Measurements from ENCODE around the gene TCF4. TPM values are rescaled to one million over a fixed set of nuclear protein-coding genes. Genes with fewer than 3 reads are reported as not detected.

Gene TCF4
- polyA plus RNA-seq, 1 of the 3 experiments (the other 2 are of a cell fraction): 39.1 TPM

- CTCF ChIA-PET: interaction anchor here (1.0 to 3.8 kb wide), 4 partner anchors 13 to 62 kb away, joined by 3 to 20 read pairs (median 6); no protein-coding TSS in a partner anchor
- Histone ChIP-seq H3K79me2 (ENCODE audit: insufficient read depth) (peaks cover 96% of the 10 kb centered on the region), H3K9me3 (no peaks in the 10 kb centered on the region), H3K27me3 (ENCODE audit: insufficient read depth) (no peaks in the 10 kb centered on the region), H3K27ac (ENCODE audit: low read depth in 2 of 2, low read length in 1 of 2) (peak overlapping the region in 1 of 2 experiments; percentile 65; a peak in 2 of 4 replicates), H2AFZ (ENCODE audit: low read depth) (no peak overlapping the region), H3K4me1 (ENCODE audit: control insufficient read depth in 1 of 2, insufficient read depth in 2 of 2, low read depth in 1 of 2, low read length in 1 of 2) (peaks cover 11 to 57% of the 10 kb centered on the region in 2 experiments), H3K4me3 (ENCODE audit: low read depth in 2 of 2, low read length in 1 of 2) (no peak overlapping the region), H3K9me2 (no peaks in the 10 kb centered on the region), H4K20me1 (ENCODE audit: insufficient read depth) (no peaks in the 10 kb centered on the region), H3K4me2 (no peak overlapping the region), H3K9ac (no peak overlapping the region), H3K36me3 (replicated peaks in 1 of 2; ENCODE audit: control insufficient read depth in 1 of 2, insufficient read depth in 2 of 2, low read length in 1 of 2) (peaks cover 7 to 16% of the 10 kb centered on the region in 2 experiments), H3F3A (replicated peaks; ENCODE audit: insufficient read depth) (peaks cover 17% of the 10 kb centered on the region)
- 85% methylated on average over 2 of the region's 2 CpGs for WGBS (ENCODE audit: low lambda C conversion rate)
- POLR2A ChIA-PET: interaction anchor here (0.8 kb wide), 1 partner anchor 48 kb away, joined by 3 read pairs; no protein-coding TSS in a partner anchor
- TF ChIP-seq JUND (IDR thresholded peaks at IDR 0.05) (no peak), ELF1 (IDR thresholded peaks at IDR 0.05) (no peak), USF2 (IDR thresholded peaks at IDR 0.05; ENCODE audit: borderline replicate concordance, low read depth, low read length) (no peak)
- no peak for DNase-seq
Observed at GRCh38 chr18:55296115-55296514, 291.9 kb downstream of the TCF4 start.

DNA sequence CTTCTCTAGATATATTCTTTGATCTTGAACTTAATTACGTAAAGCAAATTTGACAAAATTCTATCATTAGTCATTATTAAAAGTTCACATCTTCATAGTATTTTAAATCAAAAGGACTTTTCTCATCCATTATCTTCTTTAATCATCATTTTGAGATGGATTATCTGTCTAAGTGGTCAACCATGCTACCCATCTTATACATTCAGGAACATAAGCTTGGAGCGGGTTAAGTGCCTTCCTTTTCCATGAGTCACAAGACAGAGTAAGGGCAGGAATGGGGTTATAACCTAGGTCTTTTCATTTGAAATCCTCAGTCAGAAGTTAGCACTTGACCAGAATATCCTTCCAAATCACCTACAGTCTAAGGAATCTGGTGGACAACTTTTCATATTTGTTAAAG, 297.1 kb downstream of the TCF4 start:
- Histone ChIP-seq H3K9ac (no peak overlapping the region), H2AFZ (ENCODE audit: low read depth) (no peak overlapping the region), H3K9me2 (no peaks in the 10 kb centered on the region), H3F3A (replicated peaks; ENCODE audit: insufficient read depth) (peaks cover 26% of the 10 kb centered on the region), H3K79me2 (ENCODE audit: insufficient read depth) (peaks cover 91% of the 10 kb centered on the region), H3K4me2 (peak overlapping the region; percentile 28), H3K27me3 (ENCODE audit: insufficient read depth) (no peaks in the 10 kb centered on the region), H3K27ac (ENCODE audit: low read depth in 2 of 2, low read length in 1 of 2) (peak overlapping the region; percentile 80 to 82), H4K20me1 (ENCODE audit: insufficient read depth) (no peaks in the 10 kb centered on the region), H3K4me3 (ENCODE audit: low read depth in 2 of 2, low read length in 1 of 2) (no peak overlapping the region), H3K4me1 (ENCODE audit: control insufficient read depth in 1 of 2, insufficient read depth in 2 of 2, low read depth in 1 of 2, low read length in 1 of 2) (peaks cover 21 to 72% of the 10 kb centered on the region in 2 experiments), H3K36me3 (replicated peaks in 1 of 2; ENCODE audit: control insufficient read depth in 1 of 2, insufficient read depth in 2 of 2, low read length in 1 of 2) (peaks cover 7 to 17% of the 10 kb centered on the region in 2 experiments), H3K9me3 (no peaks in the 10 kb centered on the region)
- ChIA-PET POLR2A (interaction anchor here (0.8 kb wide), 1 partner anchor 10 kb away, joined by 5 read pairs; no protein-coding TSS in a partner anchor), CTCF (interaction anchor here (0.6 to 1.4 kb wide), 4 partner anchors 13 to 306 kb away, joined by 3 to 5 read pairs (median 3); no protein-coding TSS in a partner anchor)
- 23% methylated on average over 2 of the region's 2 CpGs for WGBS (ENCODE audit: low lambda C conversion rate)
- no peak for DNase-seq
- no peak for TF ChIP-seq EZH2phosphoT487 (IDR thresholded peaks at IDR 0.05; ENCODE audit: borderline replicate concordance, low read depth)
- peak; percentile 63 for TF ChIP-seq NFIC (IDR thresholded peaks at IDR 0.05; ENCODE audit: borderline replicate concordance)
- no peak for TF ChIP-seq CTCF (IDR thresholded peaks at IDR 0.05)
- no peak for TF ChIP-seq RAD21 (IDR thresholded peaks at IDR 0.05; ENCODE audit: low read length)
- TF ChIP-seq, protein P1, sequence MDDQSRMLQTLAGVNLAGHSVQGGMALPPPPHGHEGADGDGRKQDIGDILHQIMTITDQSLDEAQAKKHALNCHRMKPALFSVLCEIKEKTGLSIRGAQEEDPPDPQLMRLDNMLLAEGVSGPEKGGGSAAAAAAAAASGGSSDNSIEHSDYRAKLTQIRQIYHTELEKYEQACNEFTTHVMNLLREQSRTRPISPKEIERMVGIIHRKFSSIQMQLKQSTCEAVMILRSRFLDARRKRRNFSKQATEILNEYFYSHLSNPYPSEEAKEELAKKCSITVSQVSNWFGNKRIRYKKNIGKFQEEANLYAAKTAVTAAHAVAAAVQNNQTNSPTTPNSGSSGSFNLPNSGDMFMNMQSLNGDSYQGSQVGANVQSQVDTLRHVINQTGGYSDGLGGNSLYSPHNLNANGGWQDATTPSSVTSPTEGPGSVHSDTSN (IDR thresholded peaks at IDR 0.05): peak; percentile 95
- no peak for TF ChIP-seq IRF3 (IDR thresholded peaks at IDR 0.05; ENCODE audit: low read depth, low read length)
- peak; percentile 84 for TF ChIP-seq TEAD4 (IDR thresholded peaks at IDR 0.05; ENCODE audit: borderline replicate concordance, insufficient read depth)
- peak; percentile 96 for TF ChIP-seq RXRA (IDR thresholded peaks at IDR 0.05; ENCODE audit: borderline replicate concordance, low read depth)
- no peak for TF ChIP-seq MAX (IDR thresholded peaks at IDR 0.05; ENCODE audit: low read depth)
- TF ChIP-seq GATA2 (CRISPR knock-in tag; IDR thresholded peaks at IDR 0.05): no peak
- 0 out of 2 replicates have a peak, but pooled peaks have one; percentile 32 for TF ChIP-seq TAF1 (IDR thresholded peaks at IDR 0.05; ENCODE audit: borderline replicate concordance, low read depth, low read length)
- TF ChIP-seq MXI1 (IDR thresholded peaks at IDR 0.05; ENCODE audit: low read depth, low read length): no peak
- peak; percentile 52; the same call in 1 of the 2 replicates for TF ChIP-seq POLR2AphosphoS5 (IDR thresholded peaks at IDR 0.05; ENCODE audit: low read depth, low read length)
- no peak for TF ChIP-seq MEF2A (IDR thresholded peaks at IDR 0.05; ENCODE audit: borderline replicate concordance, low read depth)
- no peak for TF ChIP-seq USF2 (IDR thresholded peaks at IDR 0.05; ENCODE audit: borderline replicate concordance, low read depth, low read length)
